Loucy (cell line): ENCODE measurements around the gene ATF5.

Experiments used
- H2AFZ ChIP-seq: fragments of 200-600 bp; sonication (generic); 2 replicates; pipeline ENCODE4 v1.6.0; 2016; ENCODE audit warnings: antibody characterized with exemption, mild to moderate bottlenecking, low read length, moderate library complexity
- H3F3A ChIP-seq: fragments of 200-600 bp; 2 replicates; pipeline ENCODE4 v1.6.0; 2016; ENCODE audit warnings: antibody characterized with exemption, low read depth, mild to moderate bottlenecking
- H3K27me3 ChIP-seq: fragments of 200-600 bp; sonication (generic); 2 replicates; pipeline ENCODE4 v1.6.1; 2014; ENCODE audit warnings: low read length, mild to moderate bottlenecking; ENCODE audit not compliant: insufficient read depth, poor library complexity, severe bottlenecking
- H3K36me3 ChIP-seq: fragments of 200-600 bp; sonication (generic); 2 replicates; pipeline ENCODE4 v1.6.1; 2016; ENCODE audit warnings: low read length; ENCODE audit not compliant: insufficient read depth
- H3K4me1 ChIP-seq: fragments of 200-600 bp; sonication (generic); 2 replicates; pipeline ENCODE4 v1.5.1; 2014; ENCODE audit warnings: low read length, mild to moderate bottlenecking; ENCODE audit not compliant: insufficient read depth, poor library complexity, severe bottlenecking
- H3K4me2 ChIP-seq: fragments of 200-600 bp; sonication (generic); 2 replicates; pipeline ENCODE4 v1.6.0; 2014; ENCODE audit warnings: antibody characterized with exemption, low read length, low read depth, mild to moderate bottlenecking; ENCODE audit not compliant: poor library complexity, severe bottlenecking
- H3K4me3 ChIP-seq: fragments of 200-600 bp; sonication (generic); 2 replicates; pipeline ENCODE4 v1.5.1; 2014; ENCODE audit warnings: low read length, mild to moderate bottlenecking, mixed read lengths; ENCODE audit not compliant: poor library complexity, severe bottlenecking
- H3K79me2 ChIP-seq: fragments of 200-600 bp; sonication (generic); 2 replicates; pipeline ENCODE4 v1.6.1; 2014; ENCODE audit warnings: low read length; ENCODE audit not compliant: insufficient read depth
- H3K9ac ChIP-seq: fragments of 200-600 bp; sonication (generic); 2 replicates; pipeline ENCODE4 v1.6.0; 2014; ENCODE audit warnings: mild to moderate bottlenecking, low read depth, low read length, moderate library complexity; ENCODE audit not compliant: poor library complexity, severe bottlenecking
- H3K9me2 ChIP-seq: fragments of 200-600 bp; sonication (generic); replicated peaks from 2 replicates; pipeline ENCODE4 v1.6.1; 2016; ENCODE audit warnings: low read depth, low read length, mixed read lengths
- H3K9me3 ChIP-seq: fragments of 200-600 bp; sonication (generic); 2 replicates; pipeline ENCODE4 v1.6.1; 2014; ENCODE audit warnings: mild to moderate bottlenecking, antibody characterized with exemption, low read length, low read depth; ENCODE audit not compliant: insufficient read depth
- H4K20me1 ChIP-seq: fragments of 200-600 bp; sonication (generic); 2 replicates; pipeline ENCODE4 v1.6.0; 2014; ENCODE audit warnings: antibody characterized with exemption, low read length, mild to moderate bottlenecking; ENCODE audit not compliant: insufficient read depth, poor library complexity, severe bottlenecking
- CTCF ChIP-seq: fragments of 200-600 bp; sonication (generic); conservative IDR thresholded peaks from 2 replicates; pipeline ENCODE4 v1.5.1; 2014; ENCODE audit warnings: mild to moderate bottlenecking, antibody characterized with exemption, low read length
- EZH2phosphoT487 ChIP-seq: fragments of 200-600 bp; IDR thresholded peaks from 2 replicates; pipeline ENCODE4 v1.6.1; 2018; ENCODE audit warnings: antibody characterized with exemption, mild to moderate bottlenecking, moderate library complexity, borderline replicate concordance

Gene ATF5

GRCh38 chr19:49916839-49917733 is 11.9 kb upstream of the ATF5 start:
- H3F3A ChIP-seq = no peaks in the 10 kb centered on the region
- H4K20me1 ChIP-seq = peaks cover 87% of the 10 kb centered on the region
- H3K9me2 ChIP-seq = no peaks in the 10 kb centered on the region
- H3K79me2 ChIP-seq = peaks cover 97% of the 10 kb centered on the region
- no peaks in the 10 kb centered on the region for H3K27me3 ChIP-seq
- peaks cover 16% of the 10 kb centered on the region for H3K4me1 ChIP-seq
- H2AFZ ChIP-seq = no peak overlapping the region
- no peak overlapping the region for H3K4me2 ChIP-seq
- peaks cover 62% of the 10 kb centered on the region; the same call in 1 of the 2 replicates for H3K36me3 ChIP-seq
- H3K4me3 ChIP-seq = no peak overlapping the region
- no peaks in the 10 kb centered on the region for H3K9me3 ChIP-seq
- TF ChIP-seq CTCF (peak; percentile 41), EZH2phosphoT487 (no peak)
- H3K9ac ChIP-seq = no peak overlapping the region

GRCh38 chr19:49918089-49918488 is 10.9 kb upstream of the ATF5 start:
- Histone ChIP-seq H3K79me2 (peaks cover 97% of the 10 kb centered on the region), H2AFZ (no peak overlapping the region), H3K4me3 (no peak overlapping the region), H3K9ac (no peak overlapping the region), H3K4me1 (peaks cover 21% of the 10 kb centered on the region), H3K9me2 (no peaks in the 10 kb centered on the region), H3K4me2 (no peak overlapping the region), H4K20me1 (peaks cover 90% of the 10 kb centered on the region), H3K36me3 (peaks cover 64% of the 10 kb centered on the region; the same call in 1 of the 2 replicates), H3F3A (no peaks in the 10 kb centered on the region), H3K27me3 (no peaks in the 10 kb centered on the region), H3K9me3 (no peaks in the 10 kb centered on the region)
- TF ChIP-seq EZH2phosphoT487 = no peak
- no peak for TF ChIP-seq CTCF

GRCh38 chr19:49920624-49921363 is 8.2 kb upstream of the ATF5 start:
- peaks cover 92% of the 10 kb centered on the region for H4K20me1 ChIP-seq
- no peak overlapping the region for H3K9ac ChIP-seq
- no peaks in the 10 kb centered on the region for H3F3A ChIP-seq
- peaks cover 43% of the 10 kb centered on the region for H3K4me1 ChIP-seq
- no peaks in the 10 kb centered on the region for H3K9me2 ChIP-seq
- H2AFZ ChIP-seq = no peak overlapping the region
- no peak overlapping the region for H3K4me3 ChIP-seq
- H3K9me3 ChIP-seq = no peaks in the 10 kb centered on the region
- H3K27me3 ChIP-seq = no peaks in the 10 kb centered on the region
- H3K36me3 ChIP-seq = peaks cover 54% of the 10 kb centered on the region; the same call in 1 of the 2 replicates
- peak overlapping the region; percentile 96 for H3K4me2 ChIP-seq
- peaks cover 99% of the 10 kb centered on the region for H3K79me2 ChIP-seq
- TF ChIP-seq EZH2phosphoT487 (no peak), CTCF (no peak)
